Astrocyte (in vitro differentiated cells and primary cell): ENCODE results near the gene IMPA2. TPM values are rescaled to one million over a fixed set of nuclear protein-coding genes. Genes with fewer than 3 reads are reported as not detected.
A peak's percentile ranks its signal among the peaks of the same experiment; 100 is the strongest.

Source experiments
- DNase-seq: peaks from one replicate; pipeline ENCODE4 v3.0.0-alpha.2; 2010; ENCODE audit warnings: low read depth
- FAIRE-seq: peaks from 2 replicates; lab custom pipeline; 2011; peaks lifted over from hg19 to GRCh38; lab: Jason Lieb, UNC
- H2AFZ ChIP-seq: 2 replicates; pipeline ENCODE4 v1.6.0; 2012; ENCODE audit warnings: low read depth, low read length, inconsistent platforms
- H3K27ac ChIP-seq: 2 replicates; pipeline ENCODE4 v1.5.1; 2011; ENCODE audit warnings: low read depth, low read length, inconsistent platforms
- H3K27me3 ChIP-seq: 2 replicates; pipeline ENCODE4 v1.6.0; 2011; ENCODE audit warnings: low read length, inconsistent platforms; ENCODE audit not compliant: insufficient read depth
- H3K36me3 ChIP-seq: 2 replicates; pipeline ENCODE4 v1.5.1; 2011; ENCODE audit warnings: low read length, inconsistent platforms; ENCODE audit not compliant: insufficient read depth
- H3K4me1 ChIP-seq: 2 replicates; pipeline ENCODE4 v1.5.1; 2011; ENCODE audit warnings: low read length, inconsistent platforms; ENCODE audit not compliant: insufficient read depth
- H3K4me2 ChIP-seq: 2 replicates; pipeline ENCODE4 v1.6.0; 2012; ENCODE audit warnings: low read length, inconsistent platforms
- H3K4me3 ChIP-seq: 2 replicates; pipeline ENCODE4 v1.5.1; 2011; ENCODE audit warnings: low read depth, mild to moderate bottlenecking, low read length, inconsistent platforms; ENCODE audit not compliant: insufficient read depth
- H3K79me2 ChIP-seq: 2 replicates; pipeline ENCODE4 v1.6.0; 2012; ENCODE audit warnings: mild to moderate bottlenecking, low read length, inconsistent platforms; ENCODE audit not compliant: insufficient read depth
- H3K9ac ChIP-seq: 2 replicates; pipeline ENCODE4 v1.6.0; 2012; ENCODE audit warnings: mild to moderate bottlenecking, low read length, inconsistent platforms
- H3K9me3 ChIP-seq: 2 replicates; pipeline ENCODE4 v1.5.1; 2012; ENCODE audit warnings: low read depth, mild to moderate bottlenecking, low read length, inconsistent platforms; ENCODE audit not compliant: insufficient read depth
- H4K20me1 ChIP-seq: 2 replicates; pipeline ENCODE4 v1.6.0; 2012; ENCODE audit warnings: low read length, inconsistent platforms; ENCODE audit not compliant: insufficient read depth
- H3K27ac Mint-ChIP-seq: one replicate; pipeline ENCODE4 v1.8.0; 2021; ENCODE audit warnings: mild to moderate bottlenecking, mixed read lengths; ENCODE audit not compliant: unreplicated experiment
- H3K27me3 Mint-ChIP-seq: one replicate; pipeline ENCODE4 v1.8.0; 2021; ENCODE audit warnings: low read depth, mixed read lengths; ENCODE audit not compliant: unreplicated experiment
- H3K36me3 Mint-ChIP-seq: one replicate; pipeline ENCODE4 v1.8.0; 2021; ENCODE audit warnings: low read depth, mixed read lengths; ENCODE audit not compliant: unreplicated experiment
- H3K4me1 Mint-ChIP-seq: one replicate; pipeline ENCODE4 v1.8.0; 2021; ENCODE audit warnings: low read depth, mixed read lengths; ENCODE audit not compliant: unreplicated experiment
- H3K4me3 Mint-ChIP-seq: one replicate; pipeline ENCODE4 v1.8.0; 2021; ENCODE audit warnings: mild to moderate bottlenecking, moderate library complexity, mixed read lengths; ENCODE audit not compliant: unreplicated experiment
- H3K9me3 Mint-ChIP-seq: one replicate; pipeline ENCODE4 v1.8.0; 2021; ENCODE audit warnings: mild to moderate bottlenecking, mixed read lengths; ENCODE audit not compliant: unreplicated experiment
- CTCF ChIP-seq: IDR thresholded peaks from 2 replicates; pipeline ENCODE4 v1.5.1; 2011; ENCODE audit warnings: low read depth, mild to moderate bottlenecking, inconsistent platforms, low read length, moderate library complexity; ENCODE audit not compliant: insufficient read depth
- EZH2 ChIP-seq: IDR thresholded peaks from 2 replicates; pipeline ENCODE4 v1.6.1; 2012; ENCODE audit warnings: mild to moderate bottlenecking, low read length, inconsistent platforms; ENCODE audit not compliant: insufficient read depth
- total RNA-seq: library from RNA; stranded (reverse); gene quantifications from 2 replicates; pipeline ENCODE4 v1.2.1, GENCODE V29; 2021

Gene IMPA2
- total RNA-seq, 1 donor from 2014 or later, result 4.8 TPM

- Histone ChIP-seq H3K27ac (peak overlapping the region; percentile 89), H3K79me2 (no peaks in the 10 kb centered on the region), H3K4me2 (peak overlapping the region; percentile 75), H3K4me3 (no peak overlapping the region), H3K27me3 (no peaks in the 10 kb centered on the region), H3K9me3 (peaks cover 13% of the 10 kb centered on the region), H3K9ac (peak overlapping the region; percentile 74), H4K20me1 (no peaks in the 10 kb centered on the region), H3K36me3 (no peaks in the 10 kb centered on the region), H2AFZ (no peak overlapping the region), H3K4me1 (peaks cover 10% of the 10 kb centered on the region)
- peak; percentile 87 for DNase-seq
- peaks cover 14% of the 10 kb centered on the region for H3K9me3 Mint-ChIP-seq
- H3K27ac Mint-ChIP-seq, result peak overlapping the region; percentile 97
- peaks cover 19% of the 10 kb centered on the region for H3K4me1 Mint-ChIP-seq
- TF ChIP-seq EZH2 (no peak), CTCF (no peak)
- no peaks in the 10 kb centered on the region for H3K27me3 Mint-ChIP-seq
- peak overlapping the region; percentile 27 for H3K4me3 Mint-ChIP-seq
- FAIRE-seq, result peak; percentile 29
- peaks cover 2% of the 10 kb centered on the region for H3K36me3 Mint-ChIP-seq
Measured at GRCh38 chr18:11955239-11956029, 25.9 kb upstream of the IMPA2 start.

GRCh38 chr18:11956371-11957308, 24.7 kb upstream of the IMPA2 start:
- H3K27ac ChIP-seq, result no peak overlapping the region
- peaks cover 14% of the 10 kb centered on the region for H3K9me3 Mint-ChIP-seq
- H3K9me3 ChIP-seq, result peaks cover 13% of the 10 kb centered on the region

More at GRCh38 chr18:11956371-11957308, 24.7 kb upstream of the IMPA2 start:
- Mint-ChIP-seq H3K4me1 (peaks cover 19% of the 10 kb centered on the region), H3K4me3 (no peak overlapping the region), H3K36me3 (peaks cover 2% of the 10 kb centered on the region), H3K27me3 (no peaks in the 10 kb centered on the region), H3K27ac (no peak overlapping the region)
- Histone ChIP-seq H3K9ac (no peak overlapping the region), H3K27me3 (no peaks in the 10 kb centered on the region), H4K20me1 (no peaks in the 10 kb centered on the region), H3K4me3 (no peak overlapping the region), H2AFZ (no peak overlapping the region), H3K79me2 (no peaks in the 10 kb centered on the region), H3K4me2 (no peak overlapping the region), H3K4me1 (peaks cover 10% of the 10 kb centered on the region), H3K36me3 (no peaks in the 10 kb centered on the region)
- FAIRE-seq (no peak), DNase-seq (no peak)
- no peak for TF ChIP-seq EZH2
- TF ChIP-seq CTCF, result no peak
